SKM-1 treated with dmso at 0.1 percent for 144 hours (cell line): ENCODE results near the gene CCDC183.
"Not testable (repeated sequence)": the region's sequence is repeated elsewhere in the genome, so short reads cannot be mapped to it uniquely, and the experiment has no call there.

ENCODE experiments used
- DNase-seq: peaks from one replicate; lab custom pipeline; 2025; ENCODE audit not compliant: unreplicated experiment; lab: John Stamatoyannopoulos, UW

CCDC183 gene

GRCh38 chr9:136837146-136837855 is 41.2 kb downstream of the CCDC183 start:
- DNase-seq: no peak

- not testable (repeated sequence) for DNase-seq
These were observed 41.7 kb downstream of the CCDC183 start for GRCh38 chr9:136837856-136838277.

GRCh38 chr9:136838314-136839228 is 42.4 kb downstream of the CCDC183 start:
- no peak for DNase-seq

GRCh38 chr9:136839229-136840139 is 43.3 kb downstream of the CCDC183 start:
- DNase-seq: no peak

GRCh38 chr9:136840140-136840876 is 44.2 kb downstream of the CCDC183 start:
- no peak for DNase-seq

- DNase-seq: no peak
These were observed 44.9 kb downstream of the CCDC183 start for GRCh38 chr9:136840877-136841645.

- not testable (repeated sequence) for DNase-seq
These were observed 45.7 kb downstream of the CCDC183 start for GRCh38 chr9:136841646-136842379.

GRCh38 chr9:136842380-136842948 is 46.3 kb downstream of the CCDC183 start, which contains the start of gene AJM1:
Gene AJM1 (plus strand): TSS chr9:136842478. CDS start chr9:136844415, 1,937 bp downstream.
- peak; percentile 67 for DNase-seq

- not testable (repeated sequence) for DNase-seq
These were observed 47.1 kb downstream of the CCDC183 start for GRCh38 chr9:136843159-136843800.

- not testable (repeated sequence) for DNase-seq
These were observed 47.9 kb downstream of the CCDC183 start for GRCh38 chr9:136843801-136844740.

- DNase-seq: no peak
These were observed 48.8 kb downstream of the CCDC183 start for GRCh38 chr9:136844761-136845464.

- DNase-seq: no peak
These were observed 49.5 kb downstream of the CCDC183 start for GRCh38 chr9:136845465-136846260.

GRCh38 chr9:136846376-136847087 is 50.4 kb downstream of the CCDC183 start:
- no peak for DNase-seq

GRCh38 chr9:136847088-136847825 is 51.1 kb downstream of the CCDC183 start:
- DNase-seq: peak; percentile 40
